ENCODE measurements around the gene PCCB. TPM values are rescaled to one million over a fixed set of nuclear protein-coding genes. Genes with fewer than 3 reads are reported as not detected.

The PCCB gene
- total and polyA plus RNA-seq, 3 experiments from 2014 or later = 33.0 to 41.7 (median 40.6) TPM

DNA sequence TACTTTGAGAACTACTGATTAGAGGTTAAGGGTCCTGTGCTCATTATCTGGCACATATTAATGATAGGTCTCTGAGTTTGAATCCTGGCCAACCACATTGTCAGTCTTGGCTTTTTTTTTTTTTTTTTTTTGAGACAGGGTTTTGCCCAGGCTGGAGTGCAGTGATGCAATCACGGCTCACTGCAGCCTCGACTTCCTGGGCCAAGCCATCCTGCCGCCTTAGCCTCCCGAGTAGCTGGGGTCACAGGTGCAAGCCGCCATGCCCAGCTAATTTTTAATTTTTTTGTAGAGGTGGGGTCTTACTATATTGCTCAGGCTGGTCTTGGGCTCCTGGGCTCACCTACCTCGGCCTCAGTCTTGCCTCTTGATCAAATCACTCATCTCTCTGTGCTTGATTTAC is 547 bp upstream of the PCCB start:
- ChIA-PET POLR2A (interaction anchor here (1.1 to 3.9 kb wide), 2 partner anchors 53 to 503 kb away, joined by 3 to 29 read pairs; partner anchors contain the start of genes MSL2 and STAG1), CTCF (interaction anchor here (1.2 to 4.0 kb wide), 3 partner anchors 9 to 503 kb away, joined by 3 to 20 read pairs (median 4); partner anchors contain the start of gene STAG1)
- no peaks in the 10 kb centered on the region for H3K9me3 ChIP-seq (ENCODE audit: low read length)
- DNase-seq = no peak
- no peaks in the 10 kb centered on the region for H3K9me3 Mint-ChIP-seq
- peak overlapping the region; percentile 87 for H3K4me3 ChIP-seq (ENCODE audit: low read length)
- no peaks in the 10 kb centered on the region for H3K27me3 ChIP-seq (ENCODE audit: insufficient read depth, low read length, poor library complexity, severe bottlenecking)
- H3K4me3 Mint-ChIP-seq = peak overlapping the region; percentile 91 to 95 (median 93)
- H3K4me1 ChIP-seq (ENCODE audit: insufficient read depth, low read length) = peaks cover 15% of the 10 kb centered on the region
- peaks cover 16 to 23% (median 21%) of the 10 kb centered on the region in 3 donors for H3K4me1 Mint-ChIP-seq
- peaks cover 0 to 2% (median 0%) of the 10 kb centered on the region in 3 donors for H3K36me3 Mint-ChIP-seq
- H3K27me3 Mint-ChIP-seq = no peaks in the 10 kb centered on the region
- peak overlapping the region; percentile 72 for H3K27ac ChIP-seq (ENCODE audit: low read depth, low read length)
- H3K36me3 ChIP-seq (ENCODE audit: insufficient read depth, low read length) = no peaks in the 10 kb centered on the region
- H3K27ac Mint-ChIP-seq = peak overlapping the region in 7 of 8 donors; percentile 71 to 95 (median 93)

DNA sequence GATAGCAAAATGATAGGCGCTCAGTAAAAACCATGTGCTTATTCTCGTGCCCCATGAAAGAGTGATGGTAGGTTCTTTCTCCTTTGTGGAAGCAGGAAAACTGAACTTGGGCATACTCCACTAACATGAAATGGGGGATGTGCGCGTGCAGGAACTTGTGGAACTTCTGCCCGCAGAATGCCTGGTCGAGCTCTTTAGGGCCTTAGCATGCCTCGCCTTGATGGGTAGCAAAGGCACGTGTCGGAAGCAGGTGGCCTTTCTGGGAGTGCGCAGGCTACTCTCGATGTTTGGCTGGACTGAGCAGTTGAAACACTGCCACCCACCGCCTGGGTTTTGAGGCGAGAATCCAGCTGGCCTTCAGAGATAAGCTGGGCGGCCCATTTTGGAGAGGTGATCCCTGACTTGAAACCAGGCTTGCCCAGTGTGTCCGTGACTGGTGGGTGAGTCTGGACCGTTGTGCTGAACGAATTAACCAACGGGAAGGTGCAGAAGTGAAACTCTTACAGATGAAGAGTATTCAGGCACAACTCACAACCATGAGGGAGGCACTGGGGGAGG is 842 bp downstream of the PCCB start:
- Mint-ChIP-seq H3K27me3 (no peaks in the 10 kb centered on the region), H3K36me3 (peaks cover 0 to 10% (median 3%) of the 10 kb centered on the region in 3 donors), H3K4me3 (peak overlapping the region; percentile 91 to 95 (median 93)), H3K9me3 (no peaks in the 10 kb centered on the region), H3K4me1 (peaks cover 21 to 30% (median 21%) of the 10 kb centered on the region in 3 donors), H3K27ac (peak overlapping the region; percentile 83 to 95 (median 93))
- no peaks in the 10 kb centered on the region for H3K9me3 ChIP-seq (ENCODE audit: low read length)
- ChIA-PET POLR2A (interaction anchor here (3.9 kb wide), 1 partner anchor 55 kb away, joined by 29 read pairs; the partner anchor contains the start of gene MSL2), CTCF (interaction anchor here (0.6 to 4.0 kb wide), 6 partner anchors 16 to 502 kb away, joined by 3 to 20 read pairs (median 5); partner anchors contain the start of genes MSL2 and STAG1)
- peak overlapping the region; percentile 87 for H3K4me3 ChIP-seq (ENCODE audit: low read length)
- H3K27me3 ChIP-seq (ENCODE audit: insufficient read depth, low read length, poor library complexity, severe bottlenecking) = no peaks in the 10 kb centered on the region
- DNase-seq = peak in 1 of 5 donors; percentile 14
- H3K36me3 ChIP-seq (ENCODE audit: insufficient read depth, low read length) = no peaks in the 10 kb centered on the region
- peaks cover 15% of the 10 kb centered on the region for H3K4me1 ChIP-seq (ENCODE audit: insufficient read depth, low read length)
- peak overlapping the region; percentile 72 for H3K27ac ChIP-seq (ENCODE audit: low read depth, low read length)

DNA sequence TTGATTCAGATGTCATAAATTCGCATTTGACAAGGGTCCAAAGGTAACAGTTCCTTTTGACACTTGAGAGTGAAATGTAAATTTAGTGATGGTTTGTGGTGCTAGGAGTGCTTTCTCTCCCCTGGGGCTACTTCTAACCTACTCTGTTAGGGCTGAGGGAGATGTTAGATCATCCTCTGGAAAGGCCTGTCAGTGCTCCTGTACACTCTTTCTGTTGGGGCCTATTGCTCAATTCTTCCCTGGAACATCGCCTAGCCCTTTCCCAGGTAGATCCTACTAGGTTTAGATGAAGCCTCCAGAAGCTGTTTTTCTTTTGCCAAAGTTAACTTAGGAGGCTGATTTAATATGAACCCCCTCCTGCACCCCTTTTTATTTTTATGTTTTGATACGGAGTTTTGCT is 1.4 kb downstream of the PCCB start:
- Mint-ChIP-seq H3K27me3 (no peaks in the 10 kb centered on the region), H3K36me3 (peaks cover 5 to 15% (median 8%) of the 10 kb centered on the region in 3 donors), H3K27ac (peak overlapping the region; percentile 83 to 95 (median 92)), H3K9me3 (no peaks in the 10 kb centered on the region), H3K4me1 (peaks cover 21 to 30% (median 21%) of the 10 kb centered on the region in 3 donors), H3K4me3 (peak overlapping the region; percentile 91 to 95 (median 93))
- H3K27me3 ChIP-seq (ENCODE audit: insufficient read depth, low read length, poor library complexity, severe bottlenecking) = no peaks in the 10 kb centered on the region
- no peak overlapping the region for H3K27ac ChIP-seq (ENCODE audit: low read depth, low read length)
- H3K36me3 ChIP-seq (ENCODE audit: insufficient read depth, low read length) = no peaks in the 10 kb centered on the region
- H3K4me3 ChIP-seq (ENCODE audit: low read length) = peak overlapping the region; percentile 29
- POLR2A ChIA-PET = interaction anchor here (3.9 kb wide), 1 partner anchor 55 kb away, joined by 29 read pairs; the partner anchor contains the start of gene MSL2
- CTCF ChIA-PET = interaction anchor here (1.0 to 4.0 kb wide), 5 partner anchors 15 to 501 kb away, joined by 4 to 20 read pairs (median 6); partner anchors contain the start of genes MSL2 and STAG1
- peaks cover 15% of the 10 kb centered on the region for H3K4me1 ChIP-seq (ENCODE audit: insufficient read depth, low read length)
- H3K9me3 ChIP-seq (ENCODE audit: low read length) = no peaks in the 10 kb centered on the region
- DNase-seq = no peak

DNA sequence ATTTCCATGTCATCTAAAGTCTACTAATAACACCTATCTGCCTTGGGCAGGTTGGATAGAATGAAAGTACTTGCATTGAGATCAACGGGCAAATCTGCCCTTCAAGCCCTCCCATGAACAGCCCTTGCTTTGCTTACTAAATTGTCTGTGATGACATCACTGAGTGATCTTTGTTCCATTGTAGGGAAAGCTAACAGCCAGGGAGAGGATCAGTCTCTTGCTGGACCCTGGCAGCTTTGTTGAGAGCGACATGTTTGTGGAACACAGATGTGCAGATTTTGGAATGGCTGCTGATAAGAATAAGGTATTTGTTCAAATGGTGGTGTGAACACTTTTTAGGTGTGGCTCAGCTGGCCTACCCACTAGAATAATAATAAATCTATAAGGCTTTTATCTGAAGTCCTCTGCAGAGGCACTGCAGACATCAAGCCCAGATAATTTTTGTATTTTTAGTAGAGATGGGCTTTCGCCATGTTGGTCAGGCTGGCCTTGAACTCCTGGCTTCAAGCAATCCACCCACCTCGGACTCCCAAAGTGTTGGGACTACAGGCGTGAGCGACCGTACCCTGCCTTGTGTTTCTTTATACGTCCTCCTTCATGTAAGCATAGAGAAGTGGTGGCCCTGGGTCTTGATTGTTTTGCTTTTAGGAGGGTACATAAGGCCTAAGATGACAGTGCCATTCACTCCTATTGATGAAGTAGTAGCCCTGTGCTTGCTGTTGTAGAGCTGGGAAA is 5.7 kb downstream of the PCCB start:
- Mint-ChIP-seq H3K27me3 (no peaks in the 10 kb centered on the region), H3K4me1 (peaks cover 13 to 18% (median 16%) of the 10 kb centered on the region in 3 donors), H3K36me3 (peaks cover 12 to 46% (median 20%) of the 10 kb centered on the region in 3 donors), H3K4me3 (no peak overlapping the region), H3K9me3 (no peaks in the 10 kb centered on the region), H3K27ac (peak overlapping the region in 2 of 8 donors; percentile 53 to 66)
- Histone ChIP-seq H3K4me3 (ENCODE audit: low read length) (no peak overlapping the region), H3K27me3 (ENCODE audit: insufficient read depth, low read length, poor library complexity, severe bottlenecking) (no peaks in the 10 kb centered on the region), H3K27ac (ENCODE audit: low read depth, low read length) (no peak overlapping the region), H3K9me3 (ENCODE audit: low read length) (no peaks in the 10 kb centered on the region), H3K4me1 (ENCODE audit: insufficient read depth, low read length) (peaks cover 9% of the 10 kb centered on the region), H3K36me3 (ENCODE audit: insufficient read depth, low read length) (peaks cover 5% of the 10 kb centered on the region)
- DNase-seq = no peak
- ChIA-PET POLR2A (interaction anchor here (1.1 to 1.2 kb wide), 2 partner anchors 58 to 59 kb away, joined by 3 to 5 read pairs; no protein-coding TSS in a partner anchor), CTCF (interaction anchor here (1.0 kb wide), 1 partner anchor 758 kb away, joined by 3 read pairs; no protein-coding TSS in a partner anchor)

DNA sequence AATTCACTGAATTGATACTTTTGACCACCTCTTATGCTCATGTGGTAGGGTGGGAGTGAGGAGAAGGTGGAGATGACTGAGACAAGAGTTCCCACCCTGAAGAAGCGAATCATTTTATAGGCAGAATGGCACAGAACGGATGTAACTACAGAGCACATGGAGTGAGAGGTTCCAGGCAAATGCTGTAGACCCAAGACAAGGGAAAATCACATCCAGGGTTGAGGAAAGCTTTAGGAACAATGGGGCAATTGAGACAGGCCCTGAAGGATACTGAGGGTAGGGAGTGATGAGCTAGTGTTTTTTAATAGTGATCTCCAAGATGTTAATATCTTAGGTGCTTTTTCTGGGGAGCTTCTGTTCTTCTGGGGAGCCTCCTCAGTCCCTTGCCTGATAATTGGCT is 8.1 kb downstream of the PCCB start:
- Histone ChIP-seq H3K4me3 (ENCODE audit: low read length) (no peak overlapping the region), H3K27ac (ENCODE audit: low read depth, low read length) (no peak overlapping the region), H3K27me3 (ENCODE audit: insufficient read depth, low read length, poor library complexity, severe bottlenecking) (no peaks in the 10 kb centered on the region), H3K9me3 (ENCODE audit: low read length) (no peaks in the 10 kb centered on the region), H3K4me1 (ENCODE audit: insufficient read depth, low read length) (no peaks in the 10 kb centered on the region), H3K36me3 (ENCODE audit: insufficient read depth, low read length) (peaks cover 18% of the 10 kb centered on the region)
- H3K4me3 Mint-ChIP-seq = no peak overlapping the region
- H3K9me3 Mint-ChIP-seq = no peaks in the 10 kb centered on the region
- DNase-seq = no peak
- peaks cover 23 to 66% (median 34%) of the 10 kb centered on the region in 3 donors for H3K36me3 Mint-ChIP-seq
- no peaks in the 10 kb centered on the region for H3K27me3 Mint-ChIP-seq
- ChIA-PET CTCF (no interaction called here), POLR2A (interaction anchor here (0.6 kb wide), 1 partner anchor 62 kb away, joined by 3 read pairs; the partner anchor contains the start of gene MSL2)
- H3K4me1 Mint-ChIP-seq = peaks cover 5 to 7% (median 6%) of the 10 kb centered on the region in 3 donors
- peak overlapping the region in 1 of 8 donors; percentile 50 for H3K27ac Mint-ChIP-seq

DNA sequence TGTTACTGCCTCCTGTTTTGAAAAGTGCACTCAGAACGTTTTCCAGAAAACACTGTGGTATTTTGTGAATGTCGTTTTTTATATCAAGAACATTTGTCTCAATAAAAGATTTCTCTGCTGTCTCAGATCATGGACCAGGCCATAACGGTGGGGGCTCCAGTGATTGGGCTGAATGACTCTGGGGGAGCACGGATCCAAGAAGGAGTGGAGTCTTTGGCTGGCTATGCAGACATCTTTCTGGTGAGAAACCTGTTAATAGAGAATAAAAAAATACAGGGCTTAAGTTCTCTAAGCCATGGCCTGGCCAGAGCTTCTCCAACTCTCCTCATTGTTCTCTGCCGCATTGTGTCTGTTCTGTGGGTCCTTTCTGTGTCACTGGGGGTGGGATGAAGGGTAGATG is 11.7 kb downstream of the PCCB start:
- no peaks in the 10 kb centered on the region for H3K4me1 ChIP-seq (ENCODE audit: insufficient read depth, low read length)
- Mint-ChIP-seq H3K27ac (peak overlapping the region in 2 of 8 donors; percentile 39 to 45), H3K9me3 (no peaks in the 10 kb centered on the region), H3K4me3 (no peak overlapping the region), H3K27me3 (no peaks in the 10 kb centered on the region), H3K4me1 (peaks cover 0 to 3% (median 2%) of the 10 kb centered on the region in 3 donors), H3K36me3 (peaks cover 22 to 68% (median 33%) of the 10 kb centered on the region in 3 donors)
- no peak overlapping the region for H3K4me3 ChIP-seq (ENCODE audit: low read length)
- H3K27ac ChIP-seq (ENCODE audit: low read depth, low read length) = no peak overlapping the region
- H3K27me3 ChIP-seq (ENCODE audit: insufficient read depth, low read length, poor library complexity, severe bottlenecking) = no peaks in the 10 kb centered on the region
- no peak for DNase-seq
- ChIA-PET POLR2A (no interaction called here), CTCF (no interaction called here)
- H3K9me3 ChIP-seq (ENCODE audit: low read length) = no peaks in the 10 kb centered on the region
- H3K36me3 ChIP-seq (ENCODE audit: insufficient read depth, low read length) = peaks cover 18% of the 10 kb centered on the region

DNA sequence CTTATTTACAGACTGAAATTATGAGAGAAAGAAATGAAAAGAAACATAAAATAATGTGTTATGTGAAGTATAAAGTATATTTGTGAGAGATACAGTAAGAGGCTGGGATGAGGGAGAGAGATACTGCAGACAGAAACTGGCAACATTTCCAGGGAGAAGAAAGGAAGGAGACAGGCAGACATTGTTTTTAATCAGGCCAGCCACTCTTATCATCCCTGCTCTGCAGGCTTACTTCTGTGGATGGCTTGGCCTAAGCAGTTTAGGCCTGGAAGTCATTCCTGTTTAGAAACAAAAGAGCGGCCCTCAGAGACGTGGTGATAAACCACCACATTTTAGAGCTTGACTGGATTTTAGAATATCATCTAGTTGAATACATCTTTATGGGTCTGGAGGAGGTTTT is 12.4 kb downstream of the PCCB start:
- H3K4me3 ChIP-seq (ENCODE audit: low read length) = no peak overlapping the region
- Mint-ChIP-seq H3K27ac (peak overlapping the region in 1 of 8 donors; percentile 58), H3K4me1 (peaks cover 0 to 2% (median 0%) of the 10 kb centered on the region in 3 donors), H3K9me3 (no peaks in the 10 kb centered on the region), H3K4me3 (no peak overlapping the region), H3K27me3 (no peaks in the 10 kb centered on the region), H3K36me3 (peaks cover 18 to 67% (median 29%) of the 10 kb centered on the region in 3 donors)
- peaks cover 18% of the 10 kb centered on the region for H3K36me3 ChIP-seq (ENCODE audit: insufficient read depth, low read length)
- H3K27me3 ChIP-seq (ENCODE audit: insufficient read depth, low read length, poor library complexity, severe bottlenecking) = no peaks in the 10 kb centered on the region
- DNase-seq = no peak
- POLR2A ChIA-PET = no interaction called here
- CTCF ChIA-PET = no interaction called here
- no peak overlapping the region for H3K27ac ChIP-seq (ENCODE audit: low read depth, low read length)
- H3K9me3 ChIP-seq (ENCODE audit: low read length) = no peaks in the 10 kb centered on the region
- H3K4me1 ChIP-seq (ENCODE audit: insufficient read depth, low read length) = no peaks in the 10 kb centered on the region
